SJCRH30 (cell line): ENCODE measurements around the gene FOXO1. TPM values are rescaled to one million over a fixed set of nuclear protein-coding genes. Genes with fewer than 3 reads are reported as not detected.

ENCODE experiments used
- DNase-seq, 2 experiments: peaks; one replicate each; pipeline ENCODE4 v3.0.0-alpha.2; 2015 to 2020
- H3K27ac ChIP-seq: fragments of 250-450 bp; sonication (Bioruptor Pico); 2 replicates; pipeline ENCODE4 v1.5.1; 2020; ENCODE audit warnings: mild to moderate bottlenecking, moderate library complexity
- H3K27me3 ChIP-seq: fragments of 250-450 bp; sonication (Bioruptor Pico); 2 replicates; pipeline ENCODE4 v1.5.1; 2020; ENCODE audit warnings: mild to moderate bottlenecking, moderate library complexity
- H3K36me3 ChIP-seq: fragments of 250-450 bp; sonication (Bioruptor Pico); 2 replicates; pipeline ENCODE4 v1.5.1; 2020; ENCODE audit warnings: mild to moderate bottlenecking, moderate library complexity
- H3K4me1 ChIP-seq: fragments of 250-450 bp; sonication (Bioruptor Pico); 2 replicates; pipeline ENCODE4 v1.5.1; 2020; ENCODE audit warnings: mild to moderate bottlenecking, moderate library complexity
- H3K4me3 ChIP-seq: fragments of 250-450 bp; sonication (Bioruptor Pico); 2 replicates; pipeline ENCODE4 v1.5.1; 2020; ENCODE audit warnings: mild to moderate bottlenecking, moderate library complexity
- H3K9me3 ChIP-seq: fragments of 250-450 bp; sonication (Bioruptor Pico); replicated peaks from 2 replicates; pipeline ENCODE4 v1.5.1; 2020; ENCODE audit warnings: mild to moderate bottlenecking, moderate library complexity
- total RNA-seq: library from RNA; depleted of rRNA; stranded (reverse); fragments of >200 nt; shearing (Covaris generic); gene quantifications from 2 replicates; pipeline ENCODE4 v1.2.3, GENCODE V29; 2014

The FOXO1 gene
- total RNA-seq, 1 experiment from 2014 or later: 53.7 TPM

DNA sequence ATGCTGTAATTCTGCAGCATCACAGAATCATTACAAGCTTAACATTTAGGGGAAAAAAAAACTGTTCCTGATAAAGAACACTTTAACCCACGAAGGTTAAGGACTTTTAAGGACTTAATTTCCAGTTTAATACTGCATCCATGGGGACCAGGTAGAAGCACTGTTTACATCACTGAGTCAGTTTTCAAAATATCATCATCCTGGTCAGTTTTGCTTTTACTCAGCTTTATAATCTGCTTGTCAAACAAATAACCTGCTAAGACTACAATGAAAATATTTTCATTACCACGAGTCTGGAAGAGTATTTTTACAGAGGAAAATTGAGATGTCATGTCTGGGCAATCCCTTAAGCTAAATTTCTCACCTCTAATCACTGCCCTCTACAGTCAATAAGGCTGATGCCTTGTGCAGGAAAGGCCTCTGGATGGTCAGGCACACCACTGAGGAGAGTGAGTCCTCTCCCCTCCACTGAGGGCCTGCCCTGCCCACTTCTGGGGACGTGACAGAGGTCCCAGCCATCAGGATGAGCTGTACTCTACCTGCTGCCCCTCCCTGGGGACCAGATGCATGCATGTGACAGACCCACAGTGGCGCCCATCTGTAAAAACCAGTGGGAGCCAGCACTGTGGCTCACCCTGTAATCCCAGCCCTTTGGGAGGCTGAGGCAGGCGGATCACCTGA is 31.0 kb downstream of the FOXO1 start:
- Histone ChIP-seq H3K4me3 (no peak overlapping the region), H3K36me3 (no peaks in the 10 kb centered on the region), H3K27ac (no peak overlapping the region), H3K4me1 (no peaks in the 10 kb centered on the region), H3K9me3 (no peaks in the 10 kb centered on the region), H3K27me3 (no peaks in the 10 kb centered on the region)
- DNase-seq: no peak

- Histone ChIP-seq H3K4me3 (no peak overlapping the region), H3K9me3 (0 out of 2 replicates have a peak, but pooled peaks cover 2% of the 10 kb centered on the region), H3K27ac (no peak overlapping the region), H3K27me3 (no peaks in the 10 kb centered on the region), H3K36me3 (no peaks in the 10 kb centered on the region), H3K4me1 (no peaks in the 10 kb centered on the region)
- no peak for DNase-seq
Measured at GRCh38 chr13:40632915-40633314, 33.5 kb downstream of the FOXO1 start.

DNA sequence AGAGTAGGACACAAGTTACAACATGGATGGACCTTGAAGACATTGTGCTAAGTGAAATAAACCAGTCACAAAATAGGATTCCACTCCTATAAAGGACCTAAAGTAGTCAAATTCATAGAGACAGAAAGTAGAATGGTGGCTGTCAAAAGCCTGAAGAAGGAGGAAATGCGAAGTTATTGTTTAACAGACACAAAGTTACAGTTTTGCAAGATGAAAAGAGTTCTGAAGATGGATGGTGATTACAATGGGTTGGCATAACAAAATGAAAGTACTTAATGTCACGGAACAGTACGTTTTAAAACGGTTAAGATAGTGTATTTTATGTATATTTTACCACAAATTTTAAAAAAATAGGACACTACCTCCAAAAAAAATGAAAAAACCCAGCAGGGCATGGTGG is 34.8 kb downstream of the FOXO1 start:
- no peak overlapping the region for H3K27ac ChIP-seq
- no peaks in the 10 kb centered on the region for H3K4me1 ChIP-seq
- H3K9me3 ChIP-seq: 0 out of 2 replicates have a peak, but pooled peaks cover 2% of the 10 kb centered on the region
- H3K4me3 ChIP-seq: no peak overlapping the region
- H3K27me3 ChIP-seq: no peaks in the 10 kb centered on the region
- 0 out of 2 replicates have a peak, but pooled peaks cover 2% of the 10 kb centered on the region for H3K36me3 ChIP-seq
- no peak for DNase-seq

GRCh38 chr13:40629678-40630384 is 36.6 kb downstream of the FOXO1 start:
- H3K27me3 ChIP-seq: no peaks in the 10 kb centered on the region
- no peaks in the 10 kb centered on the region for H3K4me1 ChIP-seq
- no peak overlapping the region for H3K27ac ChIP-seq
- H3K36me3 ChIP-seq: 0 out of 2 replicates have a peak, but pooled peaks cover 2% of the 10 kb centered on the region
- no peak for DNase-seq
- H3K4me3 ChIP-seq: no peak overlapping the region
- 0 out of 2 replicates have a peak, but pooled peaks cover 2% of the 10 kb centered on the region for H3K9me3 ChIP-seq

- Histone ChIP-seq H3K27ac (no peak overlapping the region), H3K4me3 (no peak overlapping the region), H3K36me3 (0 out of 2 replicates have a peak, but pooled peaks cover 2% of the 10 kb centered on the region), H3K27me3 (no peaks in the 10 kb centered on the region), H3K9me3 (0 out of 2 replicates have a peak, but pooled peaks cover 2% of the 10 kb centered on the region), H3K4me1 (no peaks in the 10 kb centered on the region)
- no peak for DNase-seq
Measured at GRCh38 chr13:40626977-40627376, 39.5 kb downstream of the FOXO1 start.

GRCh38 chr13:40626561-40626960 is 39.9 kb downstream of the FOXO1 start:
- Histone ChIP-seq H3K4me1 (no peaks in the 10 kb centered on the region), H3K27ac (no peak overlapping the region), H3K36me3 (0 out of 2 replicates have a peak, but pooled peaks cover 2% of the 10 kb centered on the region), H3K9me3 (0 out of 2 replicates have a peak, but pooled peaks cover 2% of the 10 kb centered on the region), H3K4me3 (no peak overlapping the region), H3K27me3 (no peaks in the 10 kb centered on the region)
- no peak for DNase-seq

DNA sequence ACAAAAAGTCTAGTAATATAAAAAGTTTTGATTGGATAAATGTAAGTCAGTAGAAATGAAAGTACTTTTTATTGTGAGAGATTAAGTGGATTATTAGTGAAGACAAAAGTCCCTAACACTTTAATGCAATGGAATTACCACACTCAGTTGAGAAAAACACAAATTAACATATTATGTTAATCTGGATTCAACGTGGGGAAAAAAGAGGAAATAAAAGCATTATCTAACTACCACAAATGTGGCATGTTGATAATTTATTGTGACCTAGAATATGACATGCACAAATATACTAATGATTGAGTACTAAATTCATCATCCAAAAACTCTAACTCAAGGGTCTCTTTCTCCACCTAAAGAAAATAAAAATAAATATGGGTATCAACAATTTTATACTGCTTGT is 41.5 kb downstream of the FOXO1 start:
- Histone ChIP-seq H3K36me3 (0 out of 2 replicates have a peak, but pooled peaks cover 2% of the 10 kb centered on the region), H3K27me3 (no peaks in the 10 kb centered on the region), H3K4me1 (peaks cover 1% of the 10 kb centered on the region; the same call in 1 of the 2 replicates), H3K9me3 (0 out of 2 replicates have a peak, but pooled peaks cover 2% of the 10 kb centered on the region), H3K4me3 (no peak overlapping the region), H3K27ac (no peak overlapping the region)
- DNase-seq: no peak

DNA sequence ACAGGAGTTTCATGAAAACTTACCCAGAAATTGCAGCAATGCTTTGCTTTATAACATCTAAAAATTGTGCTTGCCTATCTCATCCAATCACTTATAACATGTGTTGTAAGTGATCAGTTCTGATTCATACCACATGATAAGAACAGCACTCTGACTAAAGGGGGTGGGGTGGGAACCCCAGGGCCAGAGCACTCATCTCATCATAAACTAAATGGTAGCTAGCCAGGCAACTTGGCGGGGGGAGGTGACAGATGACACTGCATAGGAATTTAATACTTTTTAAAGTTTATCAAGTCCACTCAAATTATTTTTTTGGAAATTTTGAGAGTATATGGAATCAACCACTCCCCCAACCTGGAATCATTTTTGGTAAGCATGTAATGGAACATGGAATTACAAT is 42.1 kb downstream of the FOXO1 start:
- 0 out of 2 replicates have a peak, but pooled peaks cover 2% of the 10 kb centered on the region for H3K36me3 ChIP-seq
- peaks cover 7% of the 10 kb centered on the region; the same call in 1 of the 2 replicates for H3K4me1 ChIP-seq
- H3K9me3 ChIP-seq: no peaks in the 10 kb centered on the region
- no peak for DNase-seq
- H3K27me3 ChIP-seq: no peaks in the 10 kb centered on the region
- no peak overlapping the region for H3K4me3 ChIP-seq
- H3K27ac ChIP-seq: no peak overlapping the region

GRCh38 chr13:40622761-40623160 is 43.7 kb downstream of the FOXO1 start:
- Histone ChIP-seq H3K36me3 (0 out of 2 replicates have a peak, but pooled peaks cover 2% of the 10 kb centered on the region), H3K27me3 (no peaks in the 10 kb centered on the region), H3K4me3 (no peak overlapping the region), H3K4me1 (peaks cover 7% of the 10 kb centered on the region; the same call in 1 of the 2 replicates), H3K27ac (no peak overlapping the region), H3K9me3 (no peaks in the 10 kb centered on the region)
- no peak for DNase-seq

DNA sequence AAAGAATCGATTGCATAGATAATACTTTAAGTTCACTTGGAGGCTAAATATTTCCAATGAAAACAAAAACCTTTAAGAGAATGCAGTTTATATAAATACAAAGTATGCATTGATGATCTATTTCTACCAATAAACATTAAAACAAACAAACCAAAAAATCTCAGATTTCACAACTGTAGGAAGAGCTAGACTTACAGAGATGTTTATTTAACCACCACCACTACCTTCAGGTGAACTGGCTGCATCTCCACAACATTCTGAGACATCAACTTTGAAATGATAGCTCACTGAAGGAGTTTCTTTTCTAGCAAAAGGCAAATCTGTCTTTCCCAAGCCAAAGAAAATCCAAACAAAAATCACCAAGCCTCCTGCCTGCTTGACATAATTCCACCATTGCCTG is 44.2 kb downstream of the FOXO1 start:
- Histone ChIP-seq H3K4me1 (peaks cover 7% of the 10 kb centered on the region; the same call in 1 of the 2 replicates), H3K27ac (no peak overlapping the region), H3K27me3 (no peaks in the 10 kb centered on the region), H3K9me3 (no peaks in the 10 kb centered on the region), H3K36me3 (0 out of 2 replicates have a peak, but pooled peaks cover 2% of the 10 kb centered on the region), H3K4me3 (no peak overlapping the region)
- DNase-seq: no peak

- H3K36me3 ChIP-seq: no peaks in the 10 kb centered on the region
- peak in 1 of 2 experiments; percentile 11 for DNase-seq
- H3K27me3 ChIP-seq: no peaks in the 10 kb centered on the region
- no peak overlapping the region for H3K4me3 ChIP-seq
- H3K4me1 ChIP-seq: peaks cover 7% of the 10 kb centered on the region; the same call in 1 of the 2 replicates
- H3K9me3 ChIP-seq: no peaks in the 10 kb centered on the region
- H3K27ac ChIP-seq: no peak overlapping the region; the same call in 1 of the 2 replicates
Measured at GRCh38 chr13:40619479-40619814, 47.0 kb downstream of the FOXO1 start.

DNA sequence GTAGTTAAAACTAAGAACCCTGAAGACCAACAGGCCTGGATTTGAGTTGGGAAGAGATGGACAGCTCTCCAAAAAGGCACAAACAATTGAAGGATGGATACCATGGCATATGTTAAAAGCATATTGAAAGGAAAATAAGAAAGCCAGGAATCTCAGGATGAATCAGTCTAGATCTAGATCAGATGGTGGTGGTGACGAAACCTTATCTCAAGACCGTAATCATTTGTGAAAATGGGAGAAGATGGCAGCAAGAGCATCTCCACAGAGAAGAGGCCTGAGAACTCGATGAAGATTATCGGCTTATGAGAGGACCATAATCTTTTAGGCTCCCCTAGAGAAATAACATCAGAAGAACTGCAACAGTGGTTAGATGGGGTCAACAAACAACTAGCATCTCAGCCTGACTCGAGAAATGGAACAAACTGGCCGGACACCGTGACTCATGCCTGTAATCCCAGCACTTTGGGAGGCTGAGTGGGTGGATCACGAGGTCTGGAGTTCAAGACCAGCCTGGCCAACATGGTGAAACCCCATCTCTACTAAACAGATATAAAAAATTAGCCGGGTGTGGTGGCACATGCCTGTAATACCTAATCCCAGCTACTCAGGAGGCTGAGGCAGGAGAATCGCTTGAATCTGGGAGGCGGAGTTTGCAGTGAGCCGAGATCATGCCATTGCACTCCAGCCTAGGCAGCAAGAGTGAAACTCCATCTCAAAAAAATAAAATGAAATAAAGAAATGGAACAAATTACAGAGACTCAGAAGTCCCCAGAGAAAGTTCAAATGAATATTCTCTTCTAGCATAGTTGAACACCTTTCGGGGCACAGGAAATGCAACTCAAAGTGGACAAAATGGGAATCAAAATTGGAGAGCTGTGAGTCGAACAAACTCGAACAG is 47.6 kb downstream of the FOXO1 start:
- H3K36me3 ChIP-seq: no peaks in the 10 kb centered on the region
- no peaks in the 10 kb centered on the region for H3K9me3 ChIP-seq
- H3K4me1 ChIP-seq: peaks cover 7% of the 10 kb centered on the region; the same call in 1 of the 2 replicates
- H3K27ac ChIP-seq: no peak overlapping the region
- DNase-seq: no peak
- H3K4me3 ChIP-seq: no peak overlapping the region
- H3K27me3 ChIP-seq: no peaks in the 10 kb centered on the region

DNA sequence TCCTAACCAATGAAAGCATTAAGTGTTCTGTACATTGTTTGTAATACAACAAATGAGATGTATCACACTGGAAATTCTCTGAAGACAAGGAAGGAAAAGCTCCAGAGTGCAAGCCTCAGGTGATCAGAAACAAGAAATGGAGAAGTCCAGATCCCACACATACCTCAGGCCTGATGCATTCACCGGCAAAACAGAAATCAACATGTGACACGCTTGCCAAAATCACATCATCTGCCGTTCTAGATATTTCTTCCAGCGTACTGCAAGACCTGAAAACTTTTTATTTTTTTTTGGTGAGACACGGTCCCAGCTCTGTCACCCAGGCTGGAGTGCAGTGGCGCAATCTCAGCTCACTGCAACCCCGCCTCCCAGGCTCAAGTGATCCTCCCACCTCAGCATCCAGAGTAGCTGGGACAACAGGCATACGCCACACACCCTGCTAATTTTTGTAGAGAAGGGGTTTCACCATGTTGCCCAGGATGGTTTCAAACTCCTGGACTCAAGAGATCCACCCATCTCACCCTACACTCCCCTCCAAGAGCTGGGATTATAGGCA is 48.6 kb downstream of the FOXO1 start:
- peaks cover 5% of the 10 kb centered on the region for H3K36me3 ChIP-seq
- H3K9me3 ChIP-seq: no peaks in the 10 kb centered on the region

DNA sequence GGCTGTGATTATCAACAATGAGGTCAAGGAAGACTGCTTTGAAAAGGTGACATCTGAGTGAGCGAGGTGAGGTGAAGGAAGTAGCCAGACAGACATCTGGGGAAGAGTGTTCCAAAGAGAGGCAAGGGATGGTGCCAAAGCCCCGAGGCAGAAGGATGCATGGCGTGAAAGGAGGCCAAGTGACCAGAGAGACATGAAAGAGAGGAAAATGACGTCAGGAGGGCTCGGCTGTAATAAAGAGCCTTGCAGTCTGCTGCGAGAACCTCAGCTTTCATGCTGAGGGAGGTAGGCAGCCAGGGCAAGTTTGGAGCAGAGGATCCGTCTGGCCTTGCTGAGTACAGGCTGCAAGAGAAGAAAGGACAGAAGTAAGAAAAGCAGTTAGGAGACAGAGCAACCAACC is 50.8 kb downstream of the FOXO1 start:
- H3K27ac ChIP-seq: no peak overlapping the region
- DNase-seq: no peak
- no peaks in the 10 kb centered on the region for H3K9me3 ChIP-seq
- peaks cover 7% of the 10 kb centered on the region; the same call in 1 of the 2 replicates for H3K4me1 ChIP-seq
- H3K4me3 ChIP-seq: no peak overlapping the region
- no peaks in the 10 kb centered on the region for H3K27me3 ChIP-seq
- peaks cover 23% of the 10 kb centered on the region for H3K36me3 ChIP-seq

More for the DNA sequence above, 48.6 kb downstream of the FOXO1 start:
- no peak for DNase-seq
- Histone ChIP-seq H3K27ac (no peak overlapping the region), H3K4me3 (no peak overlapping the region), H3K4me1 (peaks cover 7% of the 10 kb centered on the region; the same call in 1 of the 2 replicates), H3K27me3 (no peaks in the 10 kb centered on the region)
